Central memory CD8-positive, alpha-beta T cell (primary cell): Measurements from ENCODE around the gene FHOD3.

ENCODE experiments used
- ATAC-seq: fragments of 150-1000 bp; cut with Tn5 transposase; replicated peaks from 2 replicates; pipeline ENCODE4 v1.10.0; 2022; ENCODE audit warnings: mild to moderate bottlenecking, moderate FRiP score, moderate number of reproducible peaks; ENCODE audit not compliant: poor library complexity, severe bottlenecking; ENCODE audit errors: extremely low read depth
- DNase-seq, 2 donors: peaks; one replicate each; pipeline ENCODE4 v3.0.0; 2021; ENCODE audit warnings: low spot score in 2 of 2
- H3K27ac Mint-ChIP-seq: one replicate; pipeline ENCODE4 v1.8.0; 2022; ENCODE audit warnings: low read depth, mild to moderate bottlenecking, moderate library complexity, mixed read lengths
- H3K27me3 Mint-ChIP-seq: one replicate; pipeline ENCODE4 v1.8.0; 2022; ENCODE audit warnings: mixed read lengths
- H3K36me3 Mint-ChIP-seq: one replicate; pipeline ENCODE4 v1.8.0; 2022; ENCODE audit warnings: mild to moderate bottlenecking, moderate library complexity, mixed read lengths; ENCODE audit not compliant: insufficient read depth
- H3K4me1 Mint-ChIP-seq: one replicate; pipeline ENCODE4 v1.8.0; 2022; ENCODE audit warnings: mixed read lengths
- H3K4me3 Mint-ChIP-seq: one replicate; pipeline ENCODE4 v1.8.0; 2022; ENCODE audit warnings: mild to moderate bottlenecking, moderate library complexity, mixed read lengths
- H3K9me3 Mint-ChIP-seq: one replicate; pipeline ENCODE4 v1.8.0; 2022; ENCODE audit warnings: mixed read lengths

The FHOD3 gene

DNA sequence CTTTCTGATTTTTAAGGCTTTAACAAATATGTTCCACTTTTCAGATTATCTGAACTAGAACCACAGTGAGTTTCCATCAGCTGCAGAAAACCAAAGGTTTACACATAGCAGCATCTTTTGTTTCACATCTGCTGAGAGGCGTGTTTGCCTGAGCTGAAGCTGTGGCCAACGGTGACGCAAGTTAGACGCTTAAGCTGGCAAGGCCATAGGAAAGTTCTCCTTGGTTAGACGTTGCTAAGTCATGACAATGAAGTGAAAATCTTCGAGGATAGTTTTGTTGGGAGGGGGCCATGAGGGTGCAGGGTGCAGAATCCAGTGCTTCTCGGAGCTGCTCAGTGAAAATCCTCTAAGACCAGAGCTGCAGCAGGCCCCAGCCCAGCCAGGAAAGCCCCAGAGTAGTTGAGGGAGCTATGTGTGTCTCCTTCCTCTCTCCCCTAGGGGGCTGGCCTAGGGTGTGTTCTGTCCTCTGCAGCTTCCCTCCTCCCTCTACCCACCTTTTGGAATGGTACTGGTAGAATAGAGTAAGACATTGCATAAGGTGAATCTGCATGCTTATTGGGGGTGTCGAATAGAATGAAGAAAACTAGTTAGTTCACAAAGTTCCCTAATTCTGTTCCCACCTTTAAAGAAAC, 105.4 kb downstream of the FHOD3 start:
- no peak overlapping the region for H3K27ac Mint-ChIP-seq
- DNase-seq (no peak), ATAC-seq (no peak)
- H3K27me3 Mint-ChIP-seq: peaks cover 15% of the 10 kb centered on the region
- no peaks in the 10 kb centered on the region for H3K36me3 Mint-ChIP-seq
- no peaks in the 10 kb centered on the region for H3K9me3 Mint-ChIP-seq
- H3K4me3 Mint-ChIP-seq: no peak overlapping the region
- no peaks in the 10 kb centered on the region for H3K4me1 Mint-ChIP-seq

DNA sequence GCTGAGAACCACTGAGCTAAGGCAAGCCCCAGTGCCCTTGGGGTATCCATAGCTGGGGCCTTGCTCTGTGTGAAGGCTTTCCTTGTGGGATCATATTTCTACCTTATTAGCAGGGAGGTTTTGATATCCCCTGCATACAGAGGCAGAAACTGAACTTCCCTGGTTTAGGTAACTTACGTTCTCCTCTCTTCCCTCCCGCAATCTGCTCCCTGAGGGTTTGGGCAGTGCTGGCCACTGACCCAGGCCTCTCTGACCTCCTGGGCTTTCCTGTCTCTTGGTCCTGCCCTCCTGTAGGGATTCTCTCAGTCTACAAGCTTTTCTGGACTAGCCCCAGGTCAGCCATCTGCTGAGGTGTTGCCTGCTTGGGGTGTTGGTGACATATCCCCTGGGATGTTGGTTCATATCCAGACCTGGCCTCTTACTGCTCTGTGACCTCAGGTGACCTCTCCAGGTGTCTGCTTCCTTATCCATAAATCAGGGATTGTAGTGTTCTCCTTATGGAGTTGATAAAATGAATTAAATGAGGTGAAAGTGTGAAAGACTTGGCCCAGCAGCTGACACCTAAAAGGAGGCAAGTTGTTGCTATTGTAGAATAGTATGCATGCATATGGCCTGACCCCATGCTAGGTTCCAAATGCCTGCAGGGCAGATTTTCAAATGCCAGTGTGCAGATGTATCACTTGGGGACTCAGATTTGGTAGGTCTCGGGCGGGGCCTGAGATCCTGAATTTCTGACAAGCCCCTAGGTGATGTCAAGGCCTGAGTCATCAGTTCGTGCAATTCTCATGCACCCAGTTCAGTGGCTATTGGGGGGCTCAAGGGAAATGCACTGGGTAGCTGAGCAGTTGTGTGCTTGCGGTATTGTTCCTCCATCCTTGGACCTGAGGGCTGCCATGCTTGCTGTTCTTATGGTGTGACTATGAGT, 106.6 kb downstream of the FHOD3 start:
- ATAC-seq (no peak), DNase-seq (no peak)
- Mint-ChIP-seq H3K4me3 (no peak overlapping the region), H3K9me3 (no peaks in the 10 kb centered on the region), H3K36me3 (no peaks in the 10 kb centered on the region), H3K27me3 (peaks cover 15% of the 10 kb centered on the region), H3K27ac (no peak overlapping the region), H3K4me1 (no peaks in the 10 kb centered on the region)

DNA sequence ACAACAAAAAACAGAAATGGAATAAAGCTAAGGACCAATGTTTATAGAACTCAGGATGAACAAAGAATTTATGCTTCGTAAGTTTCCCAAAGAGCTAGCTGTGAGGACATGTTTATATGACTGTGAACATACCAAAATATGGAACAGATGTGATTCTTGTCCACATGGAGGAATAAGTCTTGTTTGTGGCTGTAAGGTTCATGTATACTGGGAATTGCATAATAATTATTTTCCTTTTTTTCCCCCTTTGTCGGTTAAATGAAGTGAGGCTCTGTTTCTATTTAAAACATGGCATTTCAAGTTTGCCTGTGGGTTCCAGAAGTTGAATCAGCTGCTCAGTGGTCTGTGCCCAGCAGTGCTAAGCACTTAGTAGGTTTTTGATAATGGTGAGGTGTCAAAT, 108.1 kb downstream of the FHOD3 start:
- no peak for DNase-seq
- Mint-ChIP-seq H3K36me3 (peaks cover 2% of the 10 kb centered on the region), H3K27ac (no peak overlapping the region)

GRCh38 chr18:36406805-36407204, 109.3 kb downstream of the FHOD3 start:
- Mint-ChIP-seq H3K4me1 (no peaks in the 10 kb centered on the region), H3K4me3 (no peak overlapping the region)
- ATAC-seq: no peak

More for the DNA sequence above, 108.1 kb downstream of the FHOD3 start:
- Mint-ChIP-seq H3K9me3 (no peaks in the 10 kb centered on the region), H3K27me3 (peaks cover under 1% of the 10 kb centered on the region), H3K4me3 (no peak overlapping the region), H3K4me1 (no peaks in the 10 kb centered on the region)
- no peak for ATAC-seq

GRCh38 chr18:36408606-36409005, 111.1 kb downstream of the FHOD3 start:
- Mint-ChIP-seq H3K27me3 (no peaks in the 10 kb centered on the region), H3K4me1 (no peaks in the 10 kb centered on the region), H3K27ac (no peak overlapping the region), H3K36me3 (peaks cover 2% of the 10 kb centered on the region), H3K9me3 (no peaks in the 10 kb centered on the region), H3K4me3 (no peak overlapping the region)
- DNase-seq (no peak), ATAC-seq (no peak)

More at GRCh38 chr18:36406805-36407204, 109.3 kb downstream of the FHOD3 start:
- Mint-ChIP-seq H3K9me3 (no peaks in the 10 kb centered on the region), H3K27me3 (no peaks in the 10 kb centered on the region), H3K36me3 (peaks cover 2% of the 10 kb centered on the region), H3K27ac (no peak overlapping the region)
- DNase-seq: no peak

DNA sequence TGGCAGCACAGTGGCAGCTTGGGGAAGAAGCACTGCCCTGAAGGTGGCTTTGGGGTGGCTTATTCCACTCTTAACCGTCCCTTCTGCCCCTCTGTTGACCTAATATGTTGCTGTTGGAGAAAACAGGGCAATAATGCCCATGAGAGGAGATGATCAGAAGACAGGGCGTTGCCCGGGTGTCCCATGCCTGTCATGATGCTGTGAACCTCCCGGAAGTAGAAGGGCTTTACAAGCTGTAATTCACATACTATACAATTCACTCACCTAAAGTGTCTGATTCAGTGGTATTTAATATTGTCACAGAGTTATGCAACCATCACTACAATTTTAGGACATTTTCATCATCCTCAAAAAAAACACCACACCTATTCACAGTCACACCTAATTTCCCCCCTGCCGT, 112.3 kb downstream of the FHOD3 start:
- Mint-ChIP-seq H3K9me3 (no peaks in the 10 kb centered on the region), H3K27me3 (no peaks in the 10 kb centered on the region), H3K36me3 (peaks cover 2% of the 10 kb centered on the region), H3K27ac (no peak overlapping the region), H3K4me1 (no peaks in the 10 kb centered on the region), H3K4me3 (no peak overlapping the region)
- DNase-seq: no peak
- no peak for ATAC-seq

DNA sequence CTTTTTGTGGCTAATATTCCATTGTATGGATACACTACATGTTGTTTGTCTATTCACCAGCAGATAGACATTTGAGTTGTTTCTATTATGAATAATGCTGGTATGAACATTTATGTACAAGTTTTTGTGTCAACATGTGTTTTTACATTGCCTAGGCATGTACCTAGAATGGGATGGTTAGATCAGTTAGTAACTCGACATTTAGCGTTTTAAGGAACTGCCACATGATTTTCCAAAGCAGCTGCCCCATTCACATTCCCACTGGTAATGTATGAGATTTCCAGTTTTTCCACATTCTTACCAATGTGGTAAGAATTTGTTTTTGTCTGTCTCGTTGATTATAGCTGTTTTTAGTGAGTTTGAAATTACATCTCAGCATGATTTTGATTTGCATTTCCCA, 112.8 kb downstream of the FHOD3 start:
- DNase-seq (no peak), ATAC-seq (no peak)
- no peak overlapping the region for H3K4me3 Mint-ChIP-seq
- no peaks in the 10 kb centered on the region for H3K27me3 Mint-ChIP-seq
- no peak overlapping the region for H3K27ac Mint-ChIP-seq
- no peaks in the 10 kb centered on the region for H3K4me1 Mint-ChIP-seq
- no peaks in the 10 kb centered on the region for H3K9me3 Mint-ChIP-seq
- peaks cover 2% of the 10 kb centered on the region for H3K36me3 Mint-ChIP-seq

DNA sequence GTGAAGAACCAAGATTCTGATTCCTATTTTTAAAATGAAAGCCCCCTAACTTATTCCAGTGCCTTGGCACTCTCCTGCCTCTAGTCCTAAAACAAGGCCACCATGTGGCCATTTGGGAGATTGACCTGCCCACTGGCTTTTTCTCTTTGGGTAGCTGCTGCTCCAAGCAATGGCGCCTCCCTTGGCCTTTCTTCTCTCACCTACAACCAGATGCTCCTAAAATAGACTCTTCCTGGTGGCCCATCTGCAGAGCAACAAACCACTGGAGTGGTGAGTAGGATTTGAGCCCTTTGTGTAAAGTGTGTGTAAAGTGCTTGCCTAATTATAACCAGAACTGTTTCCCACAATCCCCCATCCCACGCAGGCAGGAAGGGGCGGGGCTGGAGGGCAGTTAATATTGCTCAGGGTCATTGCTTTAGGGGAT, 114.2 kb downstream of the FHOD3 start:
- Mint-ChIP-seq H3K27ac (no peak overlapping the region), H3K4me1 (no peaks in the 10 kb centered on the region), H3K4me3 (no peak overlapping the region), H3K36me3 (peaks cover 2% of the 10 kb centered on the region), H3K27me3 (peaks cover 7% of the 10 kb centered on the region), H3K9me3 (no peaks in the 10 kb centered on the region)
- DNase-seq (no peak), ATAC-seq (no peak)

- Mint-ChIP-seq H3K9me3 (no peaks in the 10 kb centered on the region), H3K4me3 (no peak overlapping the region), H3K27ac (no peak overlapping the region), H3K4me1 (no peaks in the 10 kb centered on the region), H3K27me3 (peaks cover 17% of the 10 kb centered on the region), H3K36me3 (peaks cover 2% of the 10 kb centered on the region)
- ATAC-seq (no peak), DNase-seq (no peak)
Measured at GRCh38 chr18:36412778-36413177, 115.3 kb downstream of the FHOD3 start.

GRCh38 chr18:36415171-36415570, 117.7 kb downstream of the FHOD3 start:
- Mint-ChIP-seq H3K9me3 (no peaks in the 10 kb centered on the region), H3K27me3 (peaks cover 26% of the 10 kb centered on the region), H3K27ac (no peak overlapping the region), H3K4me3 (no peak overlapping the region), H3K4me1 (no peaks in the 10 kb centered on the region), H3K36me3 (no peaks in the 10 kb centered on the region)
- ATAC-seq (no peak), DNase-seq (no peak)

- Mint-ChIP-seq H3K27me3 (peaks cover 26% of the 10 kb centered on the region), H3K27ac (no peak overlapping the region), H3K36me3 (no peaks in the 10 kb centered on the region), H3K4me1 (no peaks in the 10 kb centered on the region), H3K9me3 (no peaks in the 10 kb centered on the region), H3K4me3 (no peak overlapping the region)
- DNase-seq: no peak
- ATAC-seq: no peak
Measured at GRCh38 chr18:36415625-36416024, 118.1 kb downstream of the FHOD3 start.

GRCh38 chr18:36419188-36419899, 121.8 kb downstream of the FHOD3 start:
- H3K9me3 Mint-ChIP-seq: no peaks in the 10 kb centered on the region
- DNase-seq (no peak), ATAC-seq (no peak)
- H3K36me3 Mint-ChIP-seq: no peaks in the 10 kb centered on the region
- no peak overlapping the region for H3K4me3 Mint-ChIP-seq
- H3K4me1 Mint-ChIP-seq: no peaks in the 10 kb centered on the region
- peaks cover 44% of the 10 kb centered on the region for H3K27me3 Mint-ChIP-seq
- no peak overlapping the region for H3K27ac Mint-ChIP-seq
